ENCODE measurements around the gene ATF7IP. TPM values are rescaled to one million over a fixed set of nuclear protein-coding genes. Genes with fewer than 3 reads are reported as not detected.
A peak's percentile ranks its signal among the peaks of the same experiment; 100 is the strongest.
"Not testable (repeated sequence)": the region's sequence is repeated elsewhere in the genome, so short reads cannot be mapped to it uniquely, and the experiment has no call there.

The ATF7IP gene
- total RNA-seq, 1 experiment from 2014 or later: 100 TPM

DNA sequence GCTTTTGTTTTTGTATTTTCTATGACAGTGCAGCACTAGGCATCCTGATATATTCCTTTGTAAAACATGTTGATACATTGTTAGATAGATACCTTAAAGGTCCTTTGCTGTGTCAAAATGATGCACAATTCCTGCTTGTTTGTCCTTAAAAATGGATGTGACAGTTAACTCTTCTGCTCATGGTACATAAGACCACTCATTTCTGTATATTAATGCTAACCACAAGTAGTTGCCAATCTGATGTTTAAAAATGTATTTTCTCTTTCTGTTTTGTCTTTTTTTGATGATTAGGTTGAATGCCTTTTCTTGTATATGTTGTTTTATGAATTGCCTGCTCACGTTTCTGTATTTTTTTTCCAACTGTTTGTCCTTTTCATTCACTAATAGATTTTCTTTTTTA, 35.1 kb downstream of the ATF7IP start:
- no peak for DNase-seq (ENCODE audit: low spot score)
- Histone ChIP-seq H3K27ac (ENCODE audit: low read depth, low read length, poor library complexity, severe bottlenecking) (no peak overlapping the region), H3K9me3 (ENCODE audit: low read depth, low read length, poor library complexity, severe bottlenecking) (peaks cover 23% of the 10 kb centered on the region), H3K4me3 (ENCODE audit: low read depth, low read length, poor library complexity, severe bottlenecking) (no peak overlapping the region), H3K36me3 (ENCODE audit: insufficient read depth, low read length, poor library complexity, severe bottlenecking) (peaks cover 24% of the 10 kb centered on the region), H3K4me1 (ENCODE audit: insufficient read depth, low read length, poor library complexity, severe bottlenecking) (peaks cover 42% of the 10 kb centered on the region), H3K27me3 (replicated peaks; ENCODE audit: insufficient read depth, low read depth, low read length, poor library complexity) (no peaks in the 10 kb centered on the region)
- no TSS peak for BruUV-seq (replicated peaks)
- ChIA-PET CTCF (no interaction called here), POLR2A (ENCODE audit: low non-redundant PET) (no interaction called here)
- no peak for TF ChIP-seq EZH2 (IDR thresholded peaks at IDR 0.05; ENCODE audit: borderline replicate concordance, low read depth, low read length, poor library complexity, severe bottlenecking)
- TF ChIP-seq, protein P1, sequence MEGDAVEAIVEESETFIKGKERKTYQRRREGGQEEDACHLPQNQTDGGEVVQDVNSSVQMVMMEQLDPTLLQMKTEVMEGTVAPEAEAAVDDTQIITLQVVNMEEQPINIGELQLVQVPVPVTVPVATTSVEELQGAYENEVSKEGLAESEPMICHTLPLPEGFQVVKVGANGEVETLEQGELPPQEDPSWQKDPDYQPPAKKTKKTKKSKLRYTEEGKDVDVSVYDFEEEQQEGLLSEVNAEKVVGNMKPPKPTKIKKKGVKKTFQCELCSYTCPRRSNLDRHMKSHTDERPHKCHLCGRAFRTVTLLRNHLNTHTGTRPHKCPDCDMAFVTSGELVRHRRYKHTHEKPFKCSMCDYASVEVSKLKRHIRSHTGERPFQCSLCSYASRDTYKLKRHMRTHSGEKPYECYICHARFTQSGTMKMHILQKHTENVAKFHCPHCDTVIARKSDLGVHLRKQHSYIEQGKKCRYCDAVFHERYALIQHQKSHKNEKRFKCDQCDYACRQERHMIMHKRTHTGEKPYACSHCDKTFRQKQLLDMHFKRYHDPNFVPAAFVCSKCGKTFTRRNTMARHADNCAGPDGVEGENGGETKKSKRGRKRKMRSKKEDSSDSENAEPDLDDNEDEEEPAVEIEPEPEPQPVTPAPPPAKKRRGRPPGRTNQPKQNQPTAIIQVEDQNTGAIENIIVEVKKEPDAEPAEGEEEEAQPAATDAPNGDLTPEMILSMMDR (conservative IDR thresholded peaks at IDR 0.05; ENCODE audit: low read depth, low read length): no peak
- intact Hi-C loops (cut with micrococcal nuclease; ENCODE audit: unreplicated experiment): no loop called here

DNA sequence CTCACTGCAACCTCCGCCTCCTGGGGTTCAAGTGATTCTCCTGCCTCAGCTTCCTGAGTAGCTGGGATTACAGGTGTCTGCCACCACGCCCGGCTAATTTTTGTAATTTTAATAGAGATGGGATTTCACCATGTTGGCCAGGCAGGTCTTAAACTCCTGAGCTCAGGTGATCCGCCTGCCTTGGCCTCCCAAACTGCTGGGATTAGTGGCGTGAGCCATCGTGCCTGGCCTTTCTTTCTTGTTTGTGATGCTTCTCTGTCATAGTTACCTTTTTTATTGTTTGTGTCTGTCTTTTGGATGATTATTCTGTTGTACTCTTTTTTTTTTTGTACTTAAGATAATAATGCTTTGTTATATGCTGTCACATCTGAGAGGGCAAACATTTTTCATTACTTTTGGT, 35.8 kb downstream of the ATF7IP start:
- H3K4me3 ChIP-seq (ENCODE audit: low read depth, low read length, poor library complexity, severe bottlenecking); H3K27ac ChIP-seq (ENCODE audit: low read depth, low read length, poor library complexity, severe bottlenecking); intact Hi-C loops (cut with micrococcal nuclease; ENCODE audit: unreplicated experiment); H3K27me3 ChIP-seq (replicated peaks; ENCODE audit: insufficient read depth, low read depth, low read length, poor library complexity); BruUV-seq (replicated peaks); CTCF ChIA-PET; POLR2A ChIA-PET (ENCODE audit: low non-redundant PET); DNase-seq (ENCODE audit: low spot score): not testable (repeated sequence)
- peaks cover 23% of the 10 kb centered on the region for H3K9me3 ChIP-seq (ENCODE audit: low read depth, low read length, poor library complexity, severe bottlenecking)
- peaks cover 24% of the 10 kb centered on the region for H3K36me3 ChIP-seq (ENCODE audit: insufficient read depth, low read length, poor library complexity, severe bottlenecking)
- peaks cover 37% of the 10 kb centered on the region for H3K4me1 ChIP-seq (ENCODE audit: insufficient read depth, low read length, poor library complexity, severe bottlenecking)

DNA sequence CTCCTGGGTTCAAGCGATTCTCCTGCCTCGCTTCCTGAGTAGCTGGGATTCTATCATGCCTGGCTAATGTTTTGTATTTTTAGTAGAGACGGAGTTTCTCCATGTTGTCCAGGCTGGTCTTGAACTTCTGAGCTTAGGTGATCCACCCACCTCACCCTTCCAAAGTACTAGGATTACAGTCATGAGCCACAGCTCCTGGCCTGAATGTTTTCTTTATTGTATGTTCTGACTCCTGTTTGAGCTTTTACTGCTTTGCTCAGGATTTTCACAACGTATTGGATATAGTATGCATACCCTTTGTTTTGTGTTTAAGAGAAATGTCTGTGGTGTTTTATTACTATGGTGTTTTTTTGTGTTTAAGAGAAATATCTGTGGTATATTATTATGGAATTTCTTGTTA, 37.2 kb downstream of the ATF7IP start:
- intact Hi-C loops (cut with micrococcal nuclease; ENCODE audit: unreplicated experiment): no loop called here
- TF ChIP-seq EZH2 (IDR thresholded peaks at IDR 0.05; ENCODE audit: borderline replicate concordance, low read depth, low read length, poor library complexity, severe bottlenecking): no peak
- TF ChIP-seq, protein P1 (conservative IDR thresholded peaks at IDR 0.05; ENCODE audit: low read depth, low read length): no peak
- no TSS peak for BruUV-seq (replicated peaks)
- Histone ChIP-seq H3K27me3 (replicated peaks; ENCODE audit: insufficient read depth, low read depth, low read length, poor library complexity) (no peaks in the 10 kb centered on the region), H3K36me3 (ENCODE audit: insufficient read depth, low read length, poor library complexity, severe bottlenecking) (peaks cover 24% of the 10 kb centered on the region), H3K4me3 (ENCODE audit: low read depth, low read length, poor library complexity, severe bottlenecking) (no peak overlapping the region), H3K4me1 (ENCODE audit: insufficient read depth, low read length, poor library complexity, severe bottlenecking) (peaks cover 36% of the 10 kb centered on the region), H3K9me3 (ENCODE audit: low read depth, low read length, poor library complexity, severe bottlenecking) (peaks cover 23% of the 10 kb centered on the region), H3K27ac (ENCODE audit: low read depth, low read length, poor library complexity, severe bottlenecking) (peak overlapping the region; percentile 71)
- CTCF ChIA-PET: no interaction called here
- DNase-seq (ENCODE audit: low spot score): no peak
- POLR2A ChIA-PET (ENCODE audit: low non-redundant PET): no interaction called here

GRCh38 chr12:14403293-14403692, 37.8 kb downstream of the ATF7IP start:
- H3K36me3 ChIP-seq (ENCODE audit: insufficient read depth, low read length, poor library complexity, severe bottlenecking): peaks cover 24% of the 10 kb centered on the region
- TF ChIP-seq, protein P1 (conservative IDR thresholded peaks at IDR 0.05; ENCODE audit: low read depth, low read length): no peak
- no peak for TF ChIP-seq EZH2 (IDR thresholded peaks at IDR 0.05; ENCODE audit: borderline replicate concordance, low read depth, low read length, poor library complexity, severe bottlenecking)
- CTCF ChIA-PET: no interaction called here
- no peak for DNase-seq (ENCODE audit: low spot score)
- peak overlapping the region; percentile 16 for H3K4me3 ChIP-seq (ENCODE audit: low read depth, low read length, poor library complexity, severe bottlenecking)
- intact Hi-C loops (cut with micrococcal nuclease; ENCODE audit: unreplicated experiment): no loop called here
- peaks cover 35% of the 10 kb centered on the region for H3K4me1 ChIP-seq (ENCODE audit: insufficient read depth, low read length, poor library complexity, severe bottlenecking)
- peaks cover 23% of the 10 kb centered on the region for H3K9me3 ChIP-seq (ENCODE audit: low read depth, low read length, poor library complexity, severe bottlenecking)
- BruUV-seq (replicated peaks): no TSS peak
- H3K27ac ChIP-seq (ENCODE audit: low read depth, low read length, poor library complexity, severe bottlenecking): peak overlapping the region; percentile 71
- no peaks in the 10 kb centered on the region for H3K27me3 ChIP-seq (replicated peaks; ENCODE audit: insufficient read depth, low read depth, low read length, poor library complexity)
- POLR2A ChIA-PET (ENCODE audit: low non-redundant PET): interaction anchor here (0.5 to 0.6 kb wide), 2 partner anchors 11 to 38 kb away, joined by 3 to 5 read pairs; partner anchors contain the start of gene ATF7IP

Data from A673 (cell line).